HG02759 (cell line): ENCODE measurements around the gene PHF3.

Experiments
- ATAC-seq: cut with Tn5 transposase; IDR thresholded peaks from one replicate; pipeline ENCODE4 v1.9.1; 2021; ENCODE audit warnings: mild to moderate bottlenecking, moderate library complexity; ENCODE audit not compliant: unreplicated experiment

Gene PHF3

GRCh38 chr6:63644668-63645326, 9.2 kb downstream of the PHF3 start:
- no peak for ATAC-seq

- ATAC-seq: no peak
Observed at GRCh38 chr6:63649269-63649668, 13.7 kb downstream of the PHF3 start.

GRCh38 chr6:63649847-63650265, 14.3 kb downstream of the PHF3 start:
- no peak for ATAC-seq

GRCh38 chr6:63652980-63653379, 17.4 kb downstream of the PHF3 start:
- no peak for ATAC-seq

- ATAC-seq: no peak
Observed at GRCh38 chr6:63660757-63661156, 25.2 kb downstream of the PHF3 start.

GRCh38 chr6:63661769-63662168, 26.2 kb downstream of the PHF3 start:
- ATAC-seq: no peak

- no peak for ATAC-seq
Observed at GRCh38 chr6:63663147-63663955, 27.7 kb downstream of the PHF3 start.

- no peak for ATAC-seq
Observed at GRCh38 chr6:63663956-63664281, 28.3 kb downstream of the PHF3 start.

- ATAC-seq: no peak
Observed at GRCh38 chr6:63671098-63671754, 35.6 kb downstream of the PHF3 start.

- peak; percentile 49 for ATAC-seq
Observed at GRCh38 chr6:63672582-63673129, 37.1 kb downstream of the PHF3 start.

GRCh38 chr6:63673692-63674091, 38.1 kb downstream of the PHF3 start:
- no peak for ATAC-seq

GRCh38 chr6:63674635-63675034, 39.0 kb downstream of the PHF3 start:
- ATAC-seq: no peak

GRCh38 chr6:63675138-63675537, 39.5 kb downstream of the PHF3 start:
- ATAC-seq: no peak

- ATAC-seq: no peak
Observed at GRCh38 chr6:63676412-63677114, 41.0 kb downstream of the PHF3 start.

- no peak for ATAC-seq
Observed at GRCh38 chr6:63677282-63677681, 41.7 kb downstream of the PHF3 start.

- no peak for ATAC-seq
Observed at GRCh38 chr6:63683071-63683603, 47.5 kb downstream of the PHF3 start.

GRCh38 chr6:63685446-63686379, 50.1 kb downstream of the PHF3 start:
- ATAC-seq: peak; percentile 86

GRCh38 chr6:63689421-63689820, 53.8 kb downstream of the PHF3 start:
- no peak for ATAC-seq

GRCh38 chr6:63690221-63690620, 54.6 kb downstream of the PHF3 start:
- no peak for ATAC-seq

GRCh38 chr6:63705707-63706106, 70.1 kb downstream of the PHF3 start:
- no peak for ATAC-seq
